IMR-90 (cell line): ENCODE results near the gene RMC1. TPM values are rescaled to one million over a fixed set of nuclear protein-coding genes. Genes with fewer than 3 reads are reported as not detected.

Experiments used
- ATAC-seq: fragments of 200-7000 bp; cut with Tn5 transposase; 2 replicates; pipeline ENCODE4 v1.9.1; 2020; ENCODE audit warnings: low read depth, mild to moderate bottlenecking, moderate library complexity
- BruUV-seq: library from RNA; stranded (reverse); fragments of 400-500 nt; replicated peaks from 2 replicates; lab custom pipeline; 2021; lab: Mats Ljungman, UMichigan
- CTCF ChIA-PET: fragments of 300-600 bp; formaldehyde crosslinking; extraction: SDS; loops from one replicate; lab custom pipeline; 2021; ENCODE audit warnings: antibody characterized with exemption; lab: Yijun Ruan, JAX
- POLR2A ChIA-PET: fragments of 300-600 bp; sonication (Branson Sonifier 250); formaldehyde crosslinking; loops from one replicate; lab custom pipeline; 2022; ENCODE audit warnings: antibody characterized with exemption; ENCODE audit not compliant: unreplicated experiment; lab: Charles Lee
- DNase-seq: peaks from one replicate; pipeline ENCODE4 v3.0.0; 2013
- H2AFZ ChIP-seq: replicated peaks from 2 replicates; pipeline ENCODE3; 2013; ENCODE audit warnings: low read length, mild to moderate bottlenecking; ENCODE audit not compliant: poor library complexity
- H2AK5ac ChIP-seq: 2 replicates; pipeline ENCODE4 v1.6.1; 2013; ENCODE audit warnings: low read depth, low read length, inconsistent platforms
- H2AK9ac ChIP-seq: replicated peaks from 2 replicates; pipeline ENCODE3; 2013; ENCODE audit warnings: mild to moderate bottlenecking, low read depth, low read length, moderate library complexity; ENCODE audit not compliant: poor library complexity
- H2BK120ac ChIP-seq: 2 replicates; pipeline ENCODE4 v1.6.1; 2013; ENCODE audit warnings: low read depth, low read length, inconsistent platforms
- H2BK15ac ChIP-seq: 3 replicates; pipeline ENCODE4 v1.6.1; 2013; ENCODE audit warnings: low read depth, low read length, inconsistent platforms
- H2BK20ac ChIP-seq: 2 replicates; pipeline ENCODE4 v1.6.1; 2013; ENCODE audit warnings: low read depth, mild to moderate bottlenecking, inconsistent platforms, low read length, moderate library complexity
- H2BK5ac ChIP-seq: 2 replicates; pipeline ENCODE4 v1.6.1; 2013; ENCODE audit warnings: mild to moderate bottlenecking, low read depth, low read length, inconsistent platforms; ENCODE audit not compliant: poor library complexity, severe bottlenecking
- H3K14ac ChIP-seq: replicated peaks from 2 replicates; pipeline ENCODE4 v1.6.1; 2013; ENCODE audit warnings: low read depth, low read length, inconsistent platforms
- H3K18ac ChIP-seq: 2 replicates; pipeline ENCODE4 v1.6.1; 2013; ENCODE audit warnings: low read depth, low read length, control low read depth
- H3K23ac ChIP-seq: 2 replicates; pipeline ENCODE4 v1.6.1; 2013; ENCODE audit warnings: low read depth, low read length, inconsistent platforms
- H3K27ac ChIP-seq: 2 replicates; pipeline ENCODE4 v1.5.1; 2013; ENCODE audit warnings: mild to moderate bottlenecking, control low read depth, low read length; ENCODE audit not compliant: insufficient read depth
- H3K27me3 ChIP-seq: 2 replicates; pipeline ENCODE4 v1.6.1; 2013; ENCODE audit warnings: low read length; ENCODE audit not compliant: control insufficient read depth, insufficient read depth
- H3K36me3 ChIP-seq: 2 replicates; pipeline ENCODE4 v1.6.1; 2013; ENCODE audit warnings: low read length, mixed read lengths; ENCODE audit not compliant: control insufficient read depth, insufficient read depth
- H3K4ac ChIP-seq: 2 replicates; pipeline ENCODE4 v1.6.1; 2013; ENCODE audit warnings: low read depth, low read length, inconsistent platforms
- H3K4me1 ChIP-seq: 2 replicates; pipeline ENCODE4 v1.6.1; 2013; ENCODE audit warnings: low read length, mixed read lengths; ENCODE audit not compliant: control insufficient read depth, insufficient read depth
- H3K4me2 ChIP-seq: 2 replicates; pipeline ENCODE4 v1.6.1; 2013; ENCODE audit warnings: low read depth, mild to moderate bottlenecking, control low read depth, low read length, moderate library complexity
- H3K4me3 ChIP-seq: 2 replicates; pipeline ENCODE4 v1.5.1; 2013; ENCODE audit warnings: low read depth, mild to moderate bottlenecking, control low read depth, low read length, moderate library complexity; ENCODE audit not compliant: insufficient read depth
- H3K56ac ChIP-seq: 2 replicates; pipeline ENCODE4 v1.6.1; 2013; ENCODE audit warnings: low read length, inconsistent platforms; ENCODE audit not compliant: insufficient read depth; ENCODE audit errors: extremely low read depth
- H3K79me1 ChIP-seq, 2 experiments: 2 replicates each; pipeline ENCODE4 v1.6.1; 2013; ENCODE audit warnings: low read length in 2 of 2, inconsistent platforms in 1 of 2, low read depth in 1 of 2
- H3K9ac ChIP-seq: 2 replicates; pipeline ENCODE4 v1.6.1; 2013; ENCODE audit warnings: low read depth, low read length, control low read depth
- H3K9me1 ChIP-seq: 2 replicates; pipeline ENCODE4 v1.6.1; 2013; ENCODE audit warnings: low read length, inconsistent platforms; ENCODE audit not compliant: insufficient read depth
- H3K9me3 ChIP-seq: 2 replicates; pipeline ENCODE4 v1.6.1; 2013; ENCODE audit warnings: low read length; ENCODE audit not compliant: control insufficient read depth, insufficient read depth
- H4K20me1 ChIP-seq: 2 replicates; pipeline ENCODE4 v1.6.1; 2013; ENCODE audit warnings: low read length, inconsistent platforms; ENCODE audit not compliant: insufficient read depth
- H4K5ac ChIP-seq: 2 replicates; pipeline ENCODE4 v1.6.1; 2013; ENCODE audit warnings: mild to moderate bottlenecking, low read depth, low read length, control low read depth
- H4K8ac ChIP-seq, 2 experiments: 2 replicates each; pipeline ENCODE4 v1.6.1; 2013; ENCODE audit warnings: low read depth in 2 of 2, low read length in 2 of 2, control low read depth in 1 of 2, inconsistent platforms in 1 of 2
- H4K91ac ChIP-seq: 2 replicates; pipeline ENCODE4 v1.6.1; 2013; ENCODE audit warnings: low read depth, low read length, inconsistent platforms; ENCODE audit not compliant: insufficient read depth
- CEBPB ChIP-seq: IDR thresholded peaks from 2 replicates; pipeline ENCODE4 v1.6.1; 2012; ENCODE audit warnings: low read depth, low read length, improper control_type of control experiment
- CHD1 ChIP-seq: IDR thresholded peaks from 2 replicates; pipeline ENCODE4 v1.6.1; 2012; ENCODE audit warnings: low read depth, low read length, improper control_type of control experiment
- CTCF ChIP-seq: conservative IDR thresholded peaks from 2 replicates; pipeline ENCODE4 v1.5.1; 2012; ENCODE audit warnings: mild to moderate bottlenecking, low read depth, low read length, improper control_type of control experiment
- ELK1 ChIP-seq: fragments of 150-350 bp; IDR thresholded peaks from 2 replicates; pipeline ENCODE4 v1.6.1; 2016; ENCODE audit warnings: low read depth, mild to moderate bottlenecking, low read length, moderate library complexity, borderline replicate concordance
- MAFK ChIP-seq: IDR thresholded peaks from 2 replicates; pipeline ENCODE4 v1.6.1; 2012; ENCODE audit warnings: low read depth, low read length, improper control_type of control experiment
- MAZ ChIP-seq: IDR thresholded peaks from 2 replicates; pipeline ENCODE4 v1.6.1; 2012; ENCODE audit warnings: low read depth, mild to moderate bottlenecking, low read length, improper control_type of control experiment, moderate library complexity, borderline replicate concordance
- MXI1 ChIP-seq: IDR thresholded peaks from 2 replicates; pipeline ENCODE4 v1.6.1; 2012; ENCODE audit warnings: low read depth, mild to moderate bottlenecking, low read length, moderate library complexity, borderline replicate concordance
- POLR2A ChIP-seq: IDR thresholded peaks from 2 replicates; pipeline ENCODE4 v1.6.1; 2012; ENCODE audit warnings: mild to moderate bottlenecking, low read depth, low read length
- RAD21 ChIP-seq: IDR thresholded peaks from 2 replicates; pipeline ENCODE4 v1.6.1; 2012; ENCODE audit warnings: low read length, improper control_type of control experiment
- RCOR1 ChIP-seq: IDR thresholded peaks from 2 replicates; pipeline ENCODE4 v1.6.1; 2012; ENCODE audit warnings: mild to moderate bottlenecking, low read length, improper control_type of control experiment; ENCODE audit not compliant: insufficient replicate concordance
- RFX5 ChIP-seq: IDR thresholded peaks from 2 replicates; pipeline ENCODE4 v1.8.0; 2012; ENCODE audit warnings: low read depth, mild to moderate bottlenecking, low read length, moderate library complexity
- SMC3 ChIP-seq: fragments of 150-350 bp; IDR thresholded peaks from 2 replicates; pipeline ENCODE4 v1.6.1; 2016; ENCODE audit warnings: low read depth, mild to moderate bottlenecking, antibody characterized with exemption, low read length, moderate library complexity
- WGBS, 2 experiments: methylation state at CpG; one replicate each; pipeline versions ENCODE4 v1.1.5 to v1.1.7; 2013; ENCODE audit warnings: missing lambda C conversion rate in 2 of 2; ENCODE audit not compliant: insufficient read length in 1 of 2; ENCODE audit errors: extremely low coverage in 2 of 2; 5-methylcytosine and 5-hydroxymethylcytosine counted together
- dilution Hi-C: fragments of 300-500 bp; cut with HindIII; formaldehyde crosslinking; loops from one replicate; pipeline ENCODE4 v1.14.3; 2018; ENCODE audit warnings: low sequenced_read_pairs; ENCODE audit not compliant: unreplicated experiment
- in situ Hi-C: fragments of 300-500 bp; cut with MboI; formaldehyde crosslinking; loops from 3 replicates; pipeline ENCODE4 v1.14.3; 2019; ENCODE audit warnings: low sequenced_read_pairs, inconsistent platforms, mixed read lengths
- intact Hi-C: fragments of 100-400 bp; cut with micrococcal nuclease; formaldehyde crosslinking; loops from 2 replicates; pipeline ENCODE4 v1.10.0; 2022
- polyA plus RNA-seq, 3 experiments: library from polyadenylated mRNA; depleted of rRNA; stranded (reverse); fragments of >200 nt; gene quantifications; 2 replicates each; pipeline ENCODE4 v1.2.3, GENCODE V29; 2012; ENCODE audit warnings: low replicate concordance in 1 of 3
- total RNA-seq: library from RNA; depleted of rRNA; stranded (reverse); fragments of >200 nt; gene quantifications from 2 replicates; pipeline ENCODE4 v1.2.3, GENCODE V29; 2012

Gene RMC1
- total and polyA plus RNA-seq, 2 of the 4 experiments (the other 2 are of a cell fraction), result 14.2 to 18.0 TPM

- no peak overlapping the region for H3K9ac ChIP-seq
- dilution Hi-C loops, result no loop called here
Measured at GRCh38 chr18:23578067-23578701, 74.9 kb downstream of the RMC1 start.

More at GRCh38 chr18:23578067-23578701, 74.9 kb downstream of the RMC1 start:
- Histone ChIP-seq H2AK9ac (no peak overlapping the region), H3K23ac (no peak overlapping the region), H2BK120ac (no peak overlapping the region), H3K36me3 (peaks cover 8% of the 10 kb centered on the region), H3K18ac (no peak overlapping the region), H4K8ac (no peak overlapping the region), H3K14ac (no peak overlapping the region), H3K9me3 (no peaks in the 10 kb centered on the region), H4K5ac (no peak overlapping the region), H3K27ac (no peak overlapping the region), H3K4me1 (peaks cover 10% of the 10 kb centered on the region), H4K20me1 (peaks cover 64% of the 10 kb centered on the region), H3K9me1 (peaks cover 25% of the 10 kb centered on the region), H2BK20ac (no peak overlapping the region), H3K27me3 (peaks cover 5% of the 10 kb centered on the region; the same call in 1 of the 2 replicates), H3K4me3 (no peak overlapping the region), H3K4me2 (no peak overlapping the region), H2AFZ (no peak overlapping the region), H3K4ac (no peak overlapping the region), H2BK5ac (no peak overlapping the region), H2BK15ac (no peak overlapping the region), H3K56ac (no peak overlapping the region), H3K79me1 (peaks cover 21 to 52% of the 10 kb centered on the region in 2 experiments), H2AK5ac (no peak overlapping the region), H4K91ac (no peak overlapping the region)
- ChIA-PET POLR2A (no interaction called here), CTCF (interaction anchor here (0.6 kb wide), 1 partner anchor 23 kb away, joined by 3 read pairs; no protein-coding TSS in a partner anchor)
- WGBS, 2 experiments, result 91% methylated on average over 3 of the region's 6 CpGs; no CpG with 5 or more reads in 1 of the 2 experiments
- in situ Hi-C loops (no loop called here), intact Hi-C loops (no loop called here)
- no peak for ATAC-seq
- TF ChIP-seq RCOR1 (no peak), RFX5 (no peak), POLR2A (no peak), MAFK (no peak), MXI1 (no peak), CEBPB (no peak), ELK1 (no peak), MAZ (no peak), SMC3 (no peak), CHD1 (no peak), RAD21 (no peak), CTCF (no peak)
- DNase-seq, result no peak
- BruUV-seq, result no TSS peak
